Heart left ventricle (tissue), 16 donors: ENCODE measurements around the gene SPATA24. TPM values are rescaled to one million over a fixed set of nuclear protein-coding genes. Genes with fewer than 3 reads are reported as not detected.

Experiments used
- ATAC-seq, 4 donors: fragments of 200-7000 bp; cut with Tn5 transposase; one replicate each; pipeline ENCODE4 v1.9.1; 2020 to 2022; ENCODE audit warnings: moderate library complexity in 4 of 4, mild to moderate bottlenecking in 3 of 4, moderate number of reproducible peaks in 1 of 4
- DNase-seq, 5 donors: peaks; one replicate each; pipeline ENCODE4 v3.0.0-alpha.2; 2020
- H3K27ac ChIP-seq, 12 donors: fragments of 200-600 bp; sonication (generic) in 4 of 12; one replicate each; pipeline versions ENCODE4 v1.5.0 to v1.8.0; 2016 to 2022; ENCODE audit warnings: mild to moderate bottlenecking in 2 of 12
- H3K27me3 ChIP-seq, 9 donors: fragments of 200-600 bp; sonication (generic) in 2 of 9; one replicate each; pipeline versions ENCODE4 v1.5.1 to v1.8.0; 2016 to 2022; ENCODE audit warnings: mild to moderate bottlenecking in 3 of 9
- H3K36me3 ChIP-seq, 9 donors: fragments of 200-600 bp; sonication (generic) in 2 of 9; one replicate each; pipeline versions ENCODE4 v1.5.0 to v1.8.0; 2018 to 2022; ENCODE audit warnings: mild to moderate bottlenecking in 2 of 9
- H3K4me1 ChIP-seq, 12 donors: fragments of 200-600 bp; sonication (generic) in 4 of 12; one replicate each; pipeline versions ENCODE4 v1.5.0 to v1.8.0; 2016 to 2022; ENCODE audit warnings: mild to moderate bottlenecking in 3 of 12
- H3K4me3 ChIP-seq, 12 donors: fragments of 200-600 bp; sonication (generic) in 4 of 12; one replicate each; pipeline versions ENCODE4 v1.5.0 to v1.8.0; 2017 to 2022; ENCODE audit warnings: mild to moderate bottlenecking in 9 of 12, moderate library complexity in 4 of 12
- H3K9me3 ChIP-seq, 12 donors: fragments of 200-600 bp; sonication (generic) in 4 of 12; one replicate each; pipeline versions ENCODE4 v1.5.0 to v1.8.0; 2016 to 2022; ENCODE audit warnings: mild to moderate bottlenecking in 1 of 12
- POLR2A ChIP-seq, 2 donors: fragments of 450-650 bp; IDR thresholded peaks; one replicate each; pipeline ENCODE4 v1.6.1; 2017; ENCODE audit warnings: antibody characterized with exemption in 2 of 2, mild to moderate bottlenecking in 2 of 2, moderate library complexity in 2 of 2
- WGBS, 4 donors: extraction: QIAGEN DNeasy Blood & Tissue Kit in 2 of 4; methylation state at CpG; one replicate each; pipeline versions ENCODE4 v1.1.5 to v1.1.7; 2013 to 2018; 5-methylcytosine and 5-hydroxymethylcytosine counted together
- intact Hi-C, 10 donors: fragments of 100-400 bp; cut with DNase I; formaldehyde crosslinking; loops; one replicate each; pipeline versions ENCODE4 v1.11.1 to v1.14.2; 2022
- polyA plus RNA-seq, 2 donors: library from polyadenylated mRNA; stranded (reverse); fragments of 200-250 nt; gene quantifications; one replicate each; pipeline ENCODE4 v1.2.3, GENCODE V29; 2013
- total RNA-seq, 9 donors: library from RNA; depleted of rRNA in 2 of 9; stranded (reverse); fragments of >200 nt in 2 of 9; fragmentation: NEBNext Ultra II Directional in 3 of 9; extraction: Animal tissue kit (Norgen Biotek cat#: 25700) in 3 of 9; gene quantifications; one replicate each; pipeline versions ENCODE4 v1.1.0 to v1.2.4, GENCODE V29; 2016 to 2023
- TF ChIP-seq, protein P1 (sequence below), 12 donors: fragments of 200-600 bp; sonication (generic) in 4 of 12; IDR thresholded peaks; one replicate each; pipeline versions ENCODE4 v1.5.0 to v1.8.0; 2018 to 2022; ENCODE audit warnings: antibody characterized with exemption in 12 of 12, mild to moderate bottlenecking in 5 of 12
- donor health status: ischemic (EF 13 %, LVEDD 7.1; RV severe dilation, severe dysfunction).
- donor health status: healthy with polysubstance abuse.
- donor health status: DM: no; HTN: yes; CAD: no.
- donor health status: DM: no; HTN: no; CAD: no.
- donor health status: ischemic (EF 25% LVEDD 6.9; RV normal size, moderate dysfunction).
- donor health status: ischemic (EF 25% LVEDD 5.7; RV mildly dilated, moderate dysfunction).
- donor health status: healthy.
- donor health status: DM: yes; HTN: yes; CAD: no.
- donor health status: ischemic (EF 35%, LVEDD 5.7; RV mildly dilated, moderate dysfunction).
- donor health status: nonischemic (EF 11% LVEDD 7.7; RV severe dilation, severe dysfunction).
- donor health status: DM: yes; HTN: yes; CAD: no.
- donor health status: PGD.
- donor health status: ischemic (EF 29% LVEDD 5.4; RV normal size, mild dysfunction).
- donor health status: nonischemic (EF 23%, LVEDD 6.1; RV moderate dilation, normal function).

The SPATA24 gene
- total and polyA plus RNA-seq, 11 donors = 10.7 to 37.8 (median 16.0) TPM

- TF ChIP-seq, protein P1, sequence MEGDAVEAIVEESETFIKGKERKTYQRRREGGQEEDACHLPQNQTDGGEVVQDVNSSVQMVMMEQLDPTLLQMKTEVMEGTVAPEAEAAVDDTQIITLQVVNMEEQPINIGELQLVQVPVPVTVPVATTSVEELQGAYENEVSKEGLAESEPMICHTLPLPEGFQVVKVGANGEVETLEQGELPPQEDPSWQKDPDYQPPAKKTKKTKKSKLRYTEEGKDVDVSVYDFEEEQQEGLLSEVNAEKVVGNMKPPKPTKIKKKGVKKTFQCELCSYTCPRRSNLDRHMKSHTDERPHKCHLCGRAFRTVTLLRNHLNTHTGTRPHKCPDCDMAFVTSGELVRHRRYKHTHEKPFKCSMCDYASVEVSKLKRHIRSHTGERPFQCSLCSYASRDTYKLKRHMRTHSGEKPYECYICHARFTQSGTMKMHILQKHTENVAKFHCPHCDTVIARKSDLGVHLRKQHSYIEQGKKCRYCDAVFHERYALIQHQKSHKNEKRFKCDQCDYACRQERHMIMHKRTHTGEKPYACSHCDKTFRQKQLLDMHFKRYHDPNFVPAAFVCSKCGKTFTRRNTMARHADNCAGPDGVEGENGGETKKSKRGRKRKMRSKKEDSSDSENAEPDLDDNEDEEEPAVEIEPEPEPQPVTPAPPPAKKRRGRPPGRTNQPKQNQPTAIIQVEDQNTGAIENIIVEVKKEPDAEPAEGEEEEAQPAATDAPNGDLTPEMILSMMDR (IDR thresholded peaks at IDR 0.05) = peak in 9 of 12 donors; percentile 9 to 52 (median 33)
- TF ChIP-seq POLR2A (IDR thresholded peaks at IDR 0.05) = no peak
- WGBS, 4 donors = 34 to 49% (median 46%) methylated on average over 8 of the region's 8 CpGs
- intact Hi-C loops = loop anchor here in 1 of 10 donors (5.0 kb wide), 1 partner anchor 37 kb away; no protein-coding TSS in a partner anchor
- H3K4me1 ChIP-seq = peaks cover 0 to 46% (median 24%) of the 10 kb centered on the region in 12 donors
- H3K36me3 ChIP-seq = peaks cover 0 to 3% (median 0%) of the 10 kb centered on the region in 9 donors
- H3K4me3 ChIP-seq = peak overlapping the region in 10 of 12 donors; percentile 25 to 60 (median 44)
- ATAC-seq = peak in 2 of 4 donors; percentile 9 to 47
- peak overlapping the region; percentile 22 to 84 (median 67) for H3K27ac ChIP-seq
- H3K9me3 ChIP-seq = no peaks in the 10 kb centered on the region
- DNase-seq = peak in 1 of 5 donors; percentile 25
- no peaks in the 10 kb centered on the region for H3K27me3 ChIP-seq
Measured at GRCh38 chr5:139385061-139386049, 18.5 kb downstream of the SPATA24 start.

GRCh38 chr5:139384591-139385051 lies 19.3 kb downstream of the SPATA24 start:
- H3K27me3 ChIP-seq = no peaks in the 10 kb centered on the region
- DNase-seq = peak in 1 of 5 donors; percentile 15
- peaks cover 0 to 3% (median 0%) of the 10 kb centered on the region in 9 donors for H3K36me3 ChIP-seq
- WGBS, 4 donors = 70 to 78% (median 74%) methylated on average over 9 of the region's 9 CpGs
- H3K9me3 ChIP-seq = no peaks in the 10 kb centered on the region
- peak overlapping the region in 10 of 12 donors; percentile 25 to 60 (median 44) for H3K4me3 ChIP-seq
- TF ChIP-seq, protein P1 (IDR thresholded peaks at IDR 0.05) = no peak
- no peak for TF ChIP-seq POLR2A (IDR thresholded peaks at IDR 0.05)
- peaks cover 0 to 42% (median 23%) of the 10 kb centered on the region in 12 donors for H3K4me1 ChIP-seq
- intact Hi-C loops = loop anchor here in 1 of 10 donors (5.0 kb wide), 1 partner anchor 38 kb away; no protein-coding TSS in a partner anchor
- no peak for ATAC-seq
- peak overlapping the region in 11 of 12 donors; percentile 22 to 84 (median 68) for H3K27ac ChIP-seq

- 81 to 97% (median 88%) methylated on average over 7 of the region's 7 CpGs for WGBS, 4 donors
- H3K4me3 ChIP-seq = no peak overlapping the region
- H3K9me3 ChIP-seq = no peaks in the 10 kb centered on the region
- ATAC-seq (peak in 1 of 4 donors; percentile 4), DNase-seq (peak in 1 of 5 donors; percentile 19)
- H3K4me1 ChIP-seq = peaks cover 0 to 41% (median 22%) of the 10 kb centered on the region in 12 donors
- H3K27ac ChIP-seq = peak overlapping the region in 4 of 12 donors; percentile 68 to 84 (median 78)
- intact Hi-C loops = no loop called here
- H3K27me3 ChIP-seq = no peaks in the 10 kb centered on the region
- TF ChIP-seq, protein P1 (IDR thresholded peaks at IDR 0.05) = no peak
- TF ChIP-seq POLR2A (IDR thresholded peaks at IDR 0.05) = no peak
- no peaks in the 10 kb centered on the region for H3K36me3 ChIP-seq
Measured at GRCh38 chr5:139383993-139384590, 19.8 kb downstream of the SPATA24 start.
